NCI-H187 (cell line): ENCODE measurements around the gene ACOXL.
A peak's percentile ranks its signal among the peaks of the same experiment; 100 is the strongest.

Experiments used
- DNase-seq, 2 experiments: peaks; one replicate each; lab custom pipeline; 2025; lab: John Stamatoyannopoulos, UW

Gene ACOXL

DNA sequence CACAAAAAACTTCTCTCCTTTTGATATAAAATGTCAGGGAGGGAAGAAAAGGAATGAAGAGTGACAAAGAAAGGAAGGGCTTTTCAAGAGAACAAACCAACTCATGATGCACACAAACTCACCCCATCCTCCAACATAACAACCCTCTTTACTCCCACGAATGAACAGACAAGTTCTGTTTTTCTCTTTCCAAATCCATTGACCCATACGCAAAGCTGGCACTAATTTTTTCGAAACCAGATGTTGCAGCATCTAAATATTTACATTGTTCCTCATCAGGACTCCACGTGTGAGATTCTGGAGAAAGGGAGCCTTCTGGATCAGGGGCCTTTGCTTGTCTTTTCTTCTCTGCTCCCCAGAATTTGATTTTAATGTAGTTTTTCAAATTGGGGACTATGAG, 245.0 kb downstream of the ACOXL start:
- DNase-seq = no peak

DNA sequence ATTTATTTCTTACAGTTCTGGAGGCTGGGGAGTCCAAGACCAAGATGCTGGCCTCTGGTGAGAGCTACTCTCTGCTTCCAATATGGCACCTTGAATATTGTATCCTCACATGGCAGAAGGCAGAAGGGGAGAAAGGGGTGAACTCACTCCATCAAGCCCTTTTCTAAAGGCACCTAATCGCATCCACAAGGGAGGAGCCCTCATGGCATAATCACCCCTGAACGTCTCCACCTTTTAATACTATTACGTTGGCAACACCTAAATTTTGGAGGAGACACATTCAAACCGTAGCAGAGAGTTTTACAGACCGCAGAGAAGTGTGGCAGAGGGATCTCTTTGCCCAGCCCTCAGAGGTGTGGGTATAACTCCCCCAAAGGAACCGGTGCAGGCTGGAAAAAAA, 245.8 kb downstream of the ACOXL start:
- no peak for DNase-seq

DNA sequence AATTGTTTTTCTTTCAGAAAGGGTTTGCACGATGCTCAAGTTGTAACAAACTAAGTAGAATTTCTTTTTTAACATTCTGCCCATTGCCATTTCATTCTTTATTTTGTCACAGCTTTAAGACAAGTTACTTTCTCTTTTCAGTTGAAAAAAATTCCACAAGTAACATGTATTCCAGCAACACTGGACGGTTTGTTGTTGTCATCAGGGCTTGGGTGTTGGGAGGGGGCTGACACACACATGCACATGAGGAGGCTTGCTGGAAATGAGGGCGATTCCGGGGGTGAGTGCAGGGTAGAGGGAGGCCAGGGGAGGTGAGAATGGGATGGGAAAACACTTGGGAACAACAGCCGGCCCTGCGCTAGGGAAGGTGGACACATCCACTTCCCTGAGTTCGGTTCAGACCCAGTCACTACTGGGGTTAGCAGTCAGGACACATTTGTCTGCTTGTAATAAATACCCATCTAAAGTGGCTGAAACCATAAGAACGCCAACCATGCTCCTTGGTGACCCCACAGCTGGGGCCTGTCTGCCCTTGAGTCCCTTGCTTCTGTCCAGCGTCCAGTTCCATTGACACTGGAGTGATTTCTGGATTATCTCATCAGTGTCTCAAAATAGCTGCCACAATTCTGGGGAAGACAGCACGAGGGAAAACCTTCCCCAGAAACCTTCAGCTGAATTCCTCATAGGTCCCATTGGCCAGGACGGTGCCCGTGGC, 246.5 kb downstream of the ACOXL start:
- no peak for DNase-seq

DNA sequence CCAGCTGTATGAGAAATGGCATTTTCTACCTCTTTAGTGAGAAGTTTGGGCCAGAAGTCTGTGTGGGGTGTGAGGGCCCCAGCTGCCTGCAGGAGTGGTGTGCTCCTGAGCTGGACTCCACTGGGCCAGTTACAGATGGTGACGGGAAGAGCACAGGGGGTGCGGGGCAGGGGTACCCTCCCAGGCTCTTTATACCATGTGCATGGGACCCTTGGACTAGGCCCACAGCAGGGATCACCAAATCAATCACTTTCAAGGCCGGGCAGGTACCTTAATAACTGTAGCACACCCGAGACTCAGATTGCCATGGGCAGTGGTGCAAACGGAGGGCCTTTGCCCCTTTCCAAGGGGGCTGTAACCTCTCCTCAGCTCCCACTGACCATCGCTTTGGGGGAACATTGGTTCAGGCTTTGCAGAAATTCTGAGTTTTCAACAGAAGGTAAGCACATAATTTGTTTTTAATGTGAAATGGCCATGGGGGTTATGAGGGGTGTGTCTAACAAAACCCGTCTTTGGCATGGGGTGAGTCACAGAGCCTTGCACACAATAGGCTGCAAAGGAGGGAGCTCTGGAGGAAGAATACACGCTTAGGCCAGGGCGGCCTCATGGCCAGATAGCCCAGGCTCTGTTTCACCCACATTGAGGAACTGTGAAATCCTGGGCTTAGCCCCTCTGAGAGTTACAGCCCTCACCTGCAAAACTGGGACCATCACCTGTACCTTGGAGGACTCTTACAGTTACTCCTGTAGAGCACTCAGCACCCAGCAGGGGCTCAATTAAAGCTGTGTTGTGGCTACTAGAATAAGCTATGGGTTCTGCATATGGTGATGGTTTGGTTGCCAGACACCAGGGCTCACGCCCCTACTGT, 247.3 kb downstream of the ACOXL start:
- DNase-seq = peak; percentile 25 to 39

DNA sequence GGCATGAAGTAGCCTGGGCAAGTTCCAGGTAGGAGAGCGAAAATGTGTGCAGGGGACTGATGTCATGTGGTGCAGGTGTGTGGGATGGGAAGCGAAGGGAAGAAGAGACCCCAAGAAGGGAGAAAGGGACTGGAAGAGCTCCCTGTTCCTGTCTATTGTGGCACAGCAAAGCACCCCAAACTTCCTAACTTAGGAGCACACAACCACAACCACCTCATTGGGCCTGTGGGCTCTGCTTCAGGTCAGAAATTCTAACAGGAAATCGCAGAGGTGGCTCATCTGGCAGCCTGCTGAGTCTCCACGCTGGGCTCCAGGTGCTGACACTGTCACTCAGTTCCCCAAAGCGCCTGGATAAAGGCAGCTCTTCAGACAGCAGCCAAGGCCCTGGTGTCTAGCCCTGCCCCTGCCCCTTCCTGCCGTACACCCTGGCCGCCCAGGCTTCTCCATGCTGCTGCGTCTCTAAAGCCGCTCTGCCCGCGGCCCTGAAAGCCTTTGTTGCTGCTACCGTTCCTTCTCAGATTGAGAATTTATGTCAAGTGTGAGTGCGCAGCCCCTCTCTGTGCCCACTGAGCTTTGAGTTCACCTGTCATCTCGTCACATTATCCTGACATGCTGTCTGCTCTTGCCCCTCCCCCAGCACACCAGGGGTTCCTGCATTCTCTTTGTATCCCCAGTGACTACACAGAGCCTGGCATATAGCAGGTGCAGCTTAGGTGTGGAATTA, 248.1 kb downstream of the ACOXL start:
- peak in 1 of 2 experiments; percentile 16 for DNase-seq

DNA sequence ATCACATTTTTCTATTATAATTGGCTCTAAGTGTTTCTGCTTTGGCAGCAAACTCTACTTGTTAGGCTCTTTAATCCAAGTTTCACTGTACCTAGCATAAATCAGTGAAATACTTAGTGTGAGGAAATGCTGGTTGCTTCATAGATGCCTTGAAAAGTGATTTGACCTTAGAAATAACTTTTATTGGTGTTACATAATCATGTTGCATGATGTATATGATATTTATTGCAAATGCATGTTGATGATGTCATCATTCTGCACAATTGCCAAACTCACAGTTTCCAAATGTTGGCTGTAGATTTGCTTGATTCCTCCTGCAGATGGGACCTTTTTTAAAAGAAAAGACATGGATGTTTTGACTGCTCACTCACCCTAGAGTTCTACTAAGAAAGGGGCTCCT, 250.8 kb downstream of the ACOXL start:
- no peak for DNase-seq

DNA sequence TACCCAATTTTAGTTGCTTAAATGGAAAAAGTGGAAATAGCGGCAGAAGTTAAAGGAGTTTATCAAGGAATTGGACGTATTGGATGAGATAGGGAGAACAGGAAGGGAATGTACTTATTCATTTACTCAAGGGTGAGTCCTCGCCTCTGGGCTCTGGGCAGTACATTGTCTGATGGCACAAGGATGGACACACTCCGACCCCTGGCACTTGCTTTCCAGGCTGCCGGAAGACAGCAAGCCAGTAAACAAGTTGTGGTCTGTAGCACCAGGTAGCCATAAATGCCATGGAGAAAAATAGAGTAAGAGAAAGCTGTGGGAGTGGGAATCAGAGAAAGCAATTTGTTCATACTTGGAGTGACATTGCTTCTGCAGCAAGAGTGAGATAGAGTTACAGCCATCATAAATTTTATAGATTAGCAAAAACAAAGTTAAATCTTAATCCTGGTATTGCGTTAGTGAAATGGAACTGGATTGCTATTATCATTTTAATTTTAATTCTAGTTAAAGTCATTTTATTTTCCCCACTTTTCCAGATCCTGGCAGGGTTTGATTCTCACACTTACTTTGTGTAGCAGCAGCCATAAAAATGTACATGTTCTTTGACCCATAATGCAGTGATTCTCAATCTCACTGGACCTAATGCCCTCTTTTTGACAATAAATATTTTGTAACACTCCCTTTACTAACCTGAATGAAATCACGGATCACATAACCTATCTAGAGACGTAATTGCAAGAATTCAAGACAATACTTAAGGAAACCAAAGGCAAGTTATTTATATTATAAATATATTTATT, 252.5 kb downstream of the ACOXL start:
- DNase-seq = no peak

DNA sequence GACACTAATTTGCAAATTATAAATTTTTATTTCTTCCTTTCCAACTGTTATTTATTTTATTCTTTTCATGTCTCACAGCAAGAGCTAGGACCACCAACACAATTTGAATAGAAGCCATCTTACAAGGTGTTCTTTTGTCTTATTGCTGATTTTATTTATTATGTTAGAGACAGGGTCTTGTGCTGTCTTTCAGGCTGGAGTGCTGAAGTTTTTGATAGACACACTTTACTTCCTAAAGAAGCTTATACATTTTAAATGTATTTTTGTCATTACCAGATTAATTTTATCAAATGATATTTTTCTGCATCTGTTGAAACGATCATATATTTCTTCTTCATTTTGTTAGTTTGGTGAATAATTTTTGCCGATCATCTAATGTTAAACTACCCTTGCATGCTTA, 258.1 kb downstream of the ACOXL start:
- no peak for DNase-seq

DNA sequence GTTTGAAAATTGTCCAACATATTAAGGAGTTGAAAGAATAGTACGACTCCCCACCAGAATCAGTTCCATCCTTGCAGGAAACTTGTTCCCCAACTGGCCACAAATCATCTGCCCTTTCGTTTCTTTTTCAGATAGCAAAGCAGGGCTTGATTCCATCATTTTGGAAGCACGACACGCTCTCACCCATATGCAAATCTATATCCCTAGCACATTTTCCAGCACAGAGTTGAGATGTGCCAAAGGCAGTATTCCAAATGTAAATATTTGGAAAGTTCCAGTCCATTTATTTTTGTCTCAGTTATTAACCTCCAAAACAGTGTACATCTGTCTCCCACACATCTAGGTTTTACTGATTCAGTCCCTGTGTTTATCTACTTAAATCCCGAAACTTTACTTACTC, 259.5 kb downstream of the ACOXL start:
- no peak for DNase-seq

DNA sequence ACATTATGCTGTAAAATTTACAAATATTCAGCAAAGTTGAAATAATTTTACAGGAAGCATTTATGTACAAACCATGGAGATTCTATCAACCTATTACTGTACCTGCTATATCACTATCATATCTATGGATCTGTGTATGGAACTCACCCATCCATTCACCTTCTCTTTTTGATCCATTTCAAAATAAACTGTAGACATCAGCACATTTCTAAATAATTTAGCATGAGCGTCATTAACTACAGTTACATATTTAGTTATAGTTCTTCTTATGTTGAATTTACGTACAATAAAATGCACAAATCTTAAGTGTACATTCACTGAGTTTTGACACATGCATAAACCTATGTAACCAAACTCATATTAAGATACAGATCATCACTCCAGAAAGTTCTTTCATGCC, 260.5 kb downstream of the ACOXL start:
- DNase-seq = no peak

DNA sequence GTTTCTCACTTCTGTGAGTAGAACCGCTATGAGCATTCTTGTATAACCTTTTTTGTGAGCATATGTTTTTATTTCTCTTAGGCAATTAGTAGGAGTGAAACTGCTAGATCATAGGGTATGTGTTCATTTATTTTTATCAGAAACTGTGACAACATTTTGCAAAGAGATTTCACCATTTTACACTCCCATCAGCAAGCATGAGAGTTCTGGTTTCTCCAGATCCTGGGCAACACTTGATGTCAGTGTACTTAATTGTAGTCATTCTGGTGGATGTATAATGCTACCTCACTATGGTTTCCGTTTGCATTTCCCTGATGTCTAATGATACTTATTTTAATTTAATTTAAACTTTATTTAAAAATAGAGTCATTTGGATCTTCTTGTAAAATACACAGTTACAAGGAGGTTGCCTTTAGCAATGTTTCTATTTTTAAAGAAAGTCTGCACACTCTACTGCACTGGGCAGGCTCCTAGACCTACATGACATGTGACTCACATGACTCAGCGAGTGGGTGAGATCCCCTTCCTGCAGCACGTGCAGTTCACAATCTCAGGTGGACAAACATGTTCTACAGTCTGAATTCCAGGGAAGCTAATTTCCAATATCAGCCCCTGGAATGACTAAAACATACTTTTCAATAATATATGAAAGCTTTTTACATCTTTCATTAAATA, 261.3 kb downstream of the ACOXL start:
- no peak for DNase-seq

DNA sequence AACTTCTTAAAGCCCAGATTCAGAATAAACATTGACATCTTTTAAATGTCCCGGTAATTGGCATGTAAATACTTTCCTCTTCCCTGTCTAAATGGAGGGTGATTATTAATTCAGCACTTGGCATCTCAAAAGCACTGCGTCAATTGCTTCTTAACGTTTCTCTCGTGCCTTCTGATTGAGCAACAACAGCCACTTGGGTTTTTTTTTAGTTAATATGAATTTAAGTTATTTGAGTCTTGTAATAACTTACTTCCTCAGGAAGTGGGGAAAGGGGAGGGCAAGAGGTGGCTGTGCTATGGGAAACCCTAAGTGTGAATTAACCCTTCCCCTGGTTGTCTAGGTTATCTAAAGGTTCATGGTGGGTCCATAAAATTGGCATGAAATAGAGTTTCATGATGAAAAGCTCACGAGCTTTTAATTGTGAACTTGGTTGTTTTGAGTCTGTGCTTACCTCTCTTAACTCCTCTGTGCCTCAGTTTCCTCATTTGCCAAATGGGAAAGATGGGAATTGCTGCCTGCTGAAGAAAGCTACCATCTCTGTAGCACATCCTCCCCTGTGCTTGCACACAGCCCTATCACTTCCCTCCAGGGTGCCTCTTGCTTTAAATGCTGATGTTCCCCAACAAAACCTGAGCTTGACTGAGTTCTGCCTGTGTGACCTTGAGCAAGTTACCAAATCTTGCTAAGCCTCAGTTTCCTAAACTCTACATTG, 262.0 kb downstream of the ACOXL start:
- DNase-seq = no peak

DNA sequence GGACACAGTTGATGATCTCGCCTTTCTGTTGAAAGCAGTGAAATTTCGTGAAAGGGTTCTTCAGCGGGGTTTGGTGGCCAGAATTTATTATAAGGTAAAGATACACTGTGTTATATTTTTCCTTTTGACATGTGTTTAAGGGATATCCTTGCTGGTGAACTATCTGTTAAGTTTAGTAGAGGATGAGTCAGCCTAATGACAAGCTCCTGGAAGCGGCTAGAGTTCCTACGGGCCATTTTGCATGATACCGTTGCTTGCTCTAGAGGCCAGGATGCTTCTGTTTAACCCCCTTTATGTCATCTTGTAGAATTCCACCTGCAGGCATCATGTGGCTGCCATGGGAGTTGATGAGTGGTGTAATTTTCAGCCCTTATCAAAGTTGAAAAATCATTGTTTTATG, 263.5 kb downstream of the ACOXL start:
- no peak for DNase-seq

DNA sequence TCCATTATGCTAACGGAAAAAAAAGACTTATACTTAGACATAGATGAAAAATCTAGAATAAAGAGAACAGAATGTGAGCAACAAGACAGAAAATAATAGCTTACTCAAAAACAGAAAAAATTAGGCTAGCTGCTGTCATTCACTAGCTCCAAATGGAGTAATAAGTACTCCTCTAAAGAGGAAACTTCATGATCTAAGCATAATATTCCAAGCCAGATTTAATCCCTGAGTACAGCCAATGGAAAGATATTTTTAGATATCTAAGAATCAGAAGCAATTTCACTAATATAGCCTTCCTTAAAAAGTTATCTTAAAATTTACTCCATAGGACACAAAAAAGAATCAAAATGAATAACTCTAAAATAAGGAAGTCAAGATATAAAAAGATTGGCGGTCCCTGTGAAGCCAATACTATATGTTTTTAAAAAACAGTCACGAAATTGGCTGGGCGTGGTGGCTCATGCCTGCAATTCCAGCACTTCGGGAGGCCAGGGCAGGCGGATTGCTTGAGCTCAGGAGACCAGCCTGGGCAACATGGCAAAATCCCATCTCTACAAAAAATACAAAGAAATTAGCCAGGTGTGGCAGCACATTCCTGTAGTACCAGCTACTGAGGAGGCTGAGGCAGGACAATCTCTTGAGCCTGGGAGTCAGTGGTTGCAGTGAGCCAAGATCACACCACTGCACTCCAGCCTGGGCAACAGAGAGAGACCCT, 265.1 kb downstream of the ACOXL start:
- DNase-seq = no peak

DNA sequence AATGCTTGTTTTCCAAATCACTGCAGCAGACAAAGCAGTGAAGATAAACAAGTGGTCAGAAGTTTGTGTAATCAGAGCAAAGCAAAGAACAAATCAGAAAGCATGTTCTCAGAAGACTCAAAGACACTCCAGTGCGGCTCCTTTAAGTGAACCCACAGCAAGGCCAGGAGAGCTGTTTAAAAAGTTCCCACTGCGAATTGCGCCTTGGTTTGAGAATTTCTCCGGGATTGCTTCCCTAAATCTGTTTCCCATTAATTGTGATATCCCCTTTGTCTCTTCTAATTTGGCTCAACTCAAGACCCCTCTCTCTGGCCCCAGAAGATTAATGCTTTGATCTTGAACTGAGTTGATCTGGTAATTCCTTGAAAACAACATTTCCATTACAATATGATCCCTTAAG, 265.9 kb downstream of the ACOXL start:
- DNase-seq = no peak

DNA sequence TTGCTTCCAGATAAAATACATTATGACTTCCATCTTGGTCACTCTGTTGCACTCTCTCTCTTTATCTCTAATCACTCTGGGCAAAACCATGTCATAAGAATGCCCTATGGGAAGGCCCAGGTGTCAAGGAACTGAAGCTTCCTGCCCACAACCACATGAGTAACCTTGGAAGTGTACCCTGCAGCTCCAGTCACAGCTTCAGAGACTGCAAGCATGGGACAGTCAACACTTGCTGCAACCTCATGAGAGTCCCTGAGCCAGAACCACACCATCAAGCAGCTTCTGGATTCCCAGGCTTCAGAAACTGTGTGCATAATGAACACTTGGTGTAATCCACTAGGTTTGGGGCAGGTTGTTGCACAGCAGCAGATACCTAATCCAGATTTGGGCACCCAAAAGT, 267.3 kb downstream of the ACOXL start:
- DNase-seq = no peak

DNA sequence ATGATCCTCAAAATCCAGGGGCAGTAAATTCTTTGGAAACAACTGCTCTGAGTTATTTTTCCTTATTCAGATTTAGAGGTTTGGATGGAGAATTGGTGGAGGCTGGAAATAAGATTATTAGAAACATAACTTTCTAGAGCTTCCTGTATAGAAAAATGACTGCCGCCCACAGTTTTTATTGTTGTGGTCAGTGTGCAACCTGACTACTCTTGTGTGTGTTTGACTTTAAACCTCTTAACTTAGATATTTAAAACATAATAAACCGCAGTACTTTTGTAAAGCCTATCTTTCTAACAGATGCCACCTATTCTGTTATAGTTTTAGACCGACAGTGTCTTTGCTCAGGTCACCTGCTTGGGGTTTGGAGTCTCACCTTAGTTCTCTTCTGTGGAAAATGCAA, 272.9 kb downstream of the ACOXL start:
- DNase-seq = no peak

DNA sequence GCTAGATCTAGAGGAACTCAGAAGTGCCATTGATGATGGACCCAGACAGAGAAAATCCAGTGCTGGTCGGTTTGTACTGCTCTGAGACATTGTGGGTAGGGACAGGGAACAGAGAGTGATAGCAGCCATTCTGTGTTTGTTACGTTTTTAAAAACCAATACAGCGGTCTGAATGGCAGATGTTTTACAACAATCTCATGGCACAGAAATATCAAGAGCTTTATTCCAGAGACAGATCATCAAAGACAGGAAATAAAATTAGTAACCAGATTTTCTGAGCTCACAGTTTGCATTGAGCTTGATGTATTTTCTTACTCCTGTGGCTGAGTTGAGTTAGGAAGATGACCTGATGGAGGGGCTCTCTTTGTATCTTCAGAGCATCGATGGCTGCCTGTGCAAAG, 273.4 kb downstream of the ACOXL start:
- no peak for DNase-seq

DNA sequence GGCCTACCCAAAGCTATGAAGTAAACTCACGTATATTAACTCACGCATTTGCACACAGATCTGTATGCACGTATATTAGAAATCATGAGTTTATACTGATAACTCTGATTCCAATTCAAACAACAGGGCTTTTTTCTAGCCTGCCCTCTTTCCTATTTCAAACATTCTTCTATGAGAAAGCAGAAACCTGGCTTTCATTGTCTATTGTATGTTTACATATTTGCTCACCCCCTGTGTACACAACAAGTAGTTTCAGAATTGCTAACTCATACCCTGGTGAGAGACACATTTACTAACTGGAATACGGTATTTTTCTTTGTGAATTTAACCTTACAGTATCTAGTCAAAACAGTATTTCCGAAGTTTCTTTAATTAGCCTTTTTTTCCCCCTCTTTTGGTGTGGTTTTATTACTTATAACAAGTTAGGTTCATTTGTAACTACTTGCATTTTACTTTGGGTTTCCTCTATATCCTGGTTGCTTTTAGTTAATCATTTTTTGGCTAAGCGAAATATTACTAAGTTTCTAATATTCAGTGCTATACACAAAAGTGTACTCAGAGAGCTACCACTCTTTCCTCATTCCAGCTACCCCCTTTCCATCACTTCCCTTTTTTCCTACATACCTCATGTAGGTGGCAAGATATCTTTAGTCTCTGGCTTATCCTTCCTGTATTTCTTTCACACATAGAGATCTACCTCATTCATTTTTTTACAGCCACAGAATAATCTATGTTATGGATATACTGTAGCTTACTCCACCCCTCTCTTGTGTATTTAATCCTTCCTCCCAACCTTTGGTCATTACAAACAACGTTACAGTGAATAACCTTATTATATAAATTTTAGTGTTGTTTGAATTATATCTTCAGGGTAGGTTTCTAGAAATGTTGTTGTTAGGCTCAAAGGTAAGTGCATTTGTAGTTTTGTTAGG, 275.6 kb downstream of the ACOXL start:
- DNase-seq = no peak
